ENCODE results near the gene DNASE1.

The DNASE1 gene

DNA sequence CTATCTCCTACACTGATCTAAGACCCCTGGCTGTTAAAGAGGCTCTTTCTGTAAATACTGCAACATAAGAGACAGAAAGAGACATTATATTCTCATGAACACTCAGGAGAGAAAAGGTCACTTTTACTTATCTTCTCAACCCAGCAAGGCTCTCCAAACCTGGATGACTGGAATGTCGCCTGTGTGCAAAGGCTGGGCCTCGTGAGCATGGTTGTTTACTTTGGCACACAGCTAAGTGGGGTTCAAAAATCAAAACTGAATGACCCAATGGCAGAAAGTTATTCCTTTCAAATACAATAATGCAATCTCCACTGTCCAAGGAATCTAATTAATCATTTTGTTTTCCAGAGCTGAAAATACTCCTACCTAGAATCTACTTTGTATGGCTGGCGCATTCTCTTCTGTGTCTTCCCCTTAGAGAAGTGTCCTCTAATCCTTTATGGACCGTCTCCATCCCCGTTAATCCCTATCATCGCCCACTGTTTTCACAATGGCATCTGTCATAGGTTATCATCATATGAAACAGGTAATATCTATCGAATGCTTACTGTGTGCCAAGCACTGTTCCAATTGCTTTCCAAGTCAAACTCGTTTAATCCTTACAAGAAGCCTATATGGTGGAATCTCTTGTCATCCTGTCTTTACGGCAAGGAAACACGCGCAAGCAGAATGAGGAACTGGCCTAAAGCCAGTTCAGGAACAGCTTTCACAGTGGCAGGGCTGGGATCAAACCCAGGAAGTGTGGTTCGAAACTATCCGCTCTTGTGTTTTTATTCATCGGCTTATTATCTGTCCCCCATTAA is 44.4 kb upstream of the DNASE1 start:
- TF ChIP-seq, protein P1, sequence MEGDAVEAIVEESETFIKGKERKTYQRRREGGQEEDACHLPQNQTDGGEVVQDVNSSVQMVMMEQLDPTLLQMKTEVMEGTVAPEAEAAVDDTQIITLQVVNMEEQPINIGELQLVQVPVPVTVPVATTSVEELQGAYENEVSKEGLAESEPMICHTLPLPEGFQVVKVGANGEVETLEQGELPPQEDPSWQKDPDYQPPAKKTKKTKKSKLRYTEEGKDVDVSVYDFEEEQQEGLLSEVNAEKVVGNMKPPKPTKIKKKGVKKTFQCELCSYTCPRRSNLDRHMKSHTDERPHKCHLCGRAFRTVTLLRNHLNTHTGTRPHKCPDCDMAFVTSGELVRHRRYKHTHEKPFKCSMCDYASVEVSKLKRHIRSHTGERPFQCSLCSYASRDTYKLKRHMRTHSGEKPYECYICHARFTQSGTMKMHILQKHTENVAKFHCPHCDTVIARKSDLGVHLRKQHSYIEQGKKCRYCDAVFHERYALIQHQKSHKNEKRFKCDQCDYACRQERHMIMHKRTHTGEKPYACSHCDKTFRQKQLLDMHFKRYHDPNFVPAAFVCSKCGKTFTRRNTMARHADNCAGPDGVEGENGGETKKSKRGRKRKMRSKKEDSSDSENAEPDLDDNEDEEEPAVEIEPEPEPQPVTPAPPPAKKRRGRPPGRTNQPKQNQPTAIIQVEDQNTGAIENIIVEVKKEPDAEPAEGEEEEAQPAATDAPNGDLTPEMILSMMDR (IDR thresholded peaks at IDR 0.05; ENCODE audit: low read depth, low read length), result no peak
- peak; percentile 10 to 20 for DNase-seq (ENCODE audit: low read depth in 2 of 2)
- H3K4me3 ChIP-seq (replicated peaks in 1 of 2; ENCODE audit: low read depth in 2 of 2, low read length in 2 of 2), result peak overlapping the region in 1 of 2 donors; percentile 98

GRCh38 chr16:3610698-3611145 is 43.8 kb upstream of the DNASE1 start:
- TF ChIP-seq, protein P1 (IDR thresholded peaks at IDR 0.05; ENCODE audit: low read depth, low read length), result no peak
- DNase-seq (ENCODE audit: low read depth in 2 of 2), result peak in 1 of 2 donors; percentile 19
- peak overlapping the region; percentile 92 to 98 for H3K4me3 ChIP-seq (replicated peaks in 1 of 2; ENCODE audit: low read depth in 2 of 2, low read length in 2 of 2)

GRCh38 chr16:3611146-3611975 is 43.1 kb upstream of the DNASE1 start, which contains the start of gene SLX4:
Gene SLX4, minus strand, starts transcription at chr16:3611606. Its CDS starts 2,642 bp downstream, at chr16:3608964.
- TF ChIP-seq, protein P1 (IDR thresholded peaks at IDR 0.05; ENCODE audit: low read depth, low read length), result no peak
- DNase-seq (ENCODE audit: low read depth in 2 of 2), result peak; percentile 86 to 93
- H3K4me3 ChIP-seq (replicated peaks in 1 of 2; ENCODE audit: low read depth in 2 of 2, low read length in 2 of 2), result peak within 1 kb of the TSS; percentile 94 to 98

- peak overlapping the region; percentile 94 for H3K4me3 ChIP-seq (replicated peaks in 1 of 2; ENCODE audit: low read depth in 2 of 2, low read length in 2 of 2)
- TF ChIP-seq, protein P1 (IDR thresholded peaks at IDR 0.05; ENCODE audit: low read depth, low read length), result no peak
- DNase-seq (ENCODE audit: low read depth in 2 of 2), result no peak
Observed at GRCh38 chr16:3612510-3613466, 41.7 kb upstream of the DNASE1 start.

GRCh38 chr16:3618769-3619141 is 35.7 kb upstream of the DNASE1 start:
- no peak for DNase-seq (ENCODE audit: low read depth in 2 of 2)
- TF ChIP-seq, protein P1 (IDR thresholded peaks at IDR 0.05; ENCODE audit: low read depth, low read length), result no peak
- H3K4me3 ChIP-seq (replicated peaks in 1 of 2; ENCODE audit: low read depth in 2 of 2, low read length in 2 of 2), result no peak overlapping the region

DNA sequence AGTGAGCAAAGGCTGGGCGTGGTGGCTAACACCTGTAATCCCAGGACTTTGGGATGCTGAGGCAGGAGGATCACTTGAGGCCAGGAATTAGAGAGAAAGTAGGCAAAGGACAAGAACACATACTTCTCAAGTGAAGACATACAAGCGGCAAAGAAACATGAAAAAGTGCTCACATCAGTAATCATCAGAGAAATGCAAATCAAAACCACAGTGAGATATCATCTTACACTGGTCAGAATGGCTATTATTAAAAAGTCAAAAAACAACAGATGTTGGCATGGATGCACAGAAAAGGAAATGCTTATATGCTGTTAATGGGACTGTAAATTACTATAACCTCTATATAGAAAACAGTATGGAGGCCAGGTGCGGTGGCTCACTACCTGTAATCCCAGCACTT is 30.8 kb upstream of the DNASE1 start:
- DNase-seq (ENCODE audit: low read depth in 2 of 2), result no peak
- TF ChIP-seq, protein P1 (IDR thresholded peaks at IDR 0.05; ENCODE audit: low read depth, low read length), result no peak
- H3K4me3 ChIP-seq (replicated peaks in 1 of 2; ENCODE audit: low read depth in 2 of 2, low read length in 2 of 2), result no peak overlapping the region

Data from cardiac fibroblast (primary cell).